ENCODE data around the gene C2orf49. TPM values are rescaled to one million over a fixed set of nuclear protein-coding genes. Genes with fewer than 3 reads are reported as not detected.

Gene C2orf49
- total RNA-seq, 1 donor from 2014 or later, result 21.6 TPM

GRCh38 chr2:105313877-105314276 is 23.5 kb upstream of the C2orf49 start:
- H3K4me3 ChIP-seq (ENCODE audit: insufficient read depth, low read depth, low read length), result no peak overlapping the region
- no peaks in the 10 kb centered on the region for H3K4me1 ChIP-seq (ENCODE audit: insufficient read depth, low read length)
- no peak overlapping the region for H2AFZ ChIP-seq (ENCODE audit: low read depth, low read length)
- no peaks in the 10 kb centered on the region for H3K36me3 ChIP-seq (ENCODE audit: insufficient read depth, low read length)
- no peaks in the 10 kb centered on the region for H3K9me3 ChIP-seq (ENCODE audit: insufficient read depth, low read depth, low read length)
- Mint-ChIP-seq H3K4me1 (ENCODE audit: low read depth, unreplicated experiment) (peaks cover 14% of the 10 kb centered on the region), H3K4me3 (ENCODE audit: unreplicated experiment) (no peak overlapping the region), H3K9me3 (ENCODE audit: unreplicated experiment) (peaks cover 2% of the 10 kb centered on the region), H3K27me3 (ENCODE audit: low read depth, unreplicated experiment) (no peaks in the 10 kb centered on the region), H3K27ac (ENCODE audit: unreplicated experiment) (no peak overlapping the region), H3K36me3 (ENCODE audit: low read depth, unreplicated experiment) (peaks cover 6% of the 10 kb centered on the region)
- peaks cover 43% of the 10 kb centered on the region for H4K20me1 ChIP-seq (ENCODE audit: insufficient read depth, low read length)
- TF ChIP-seq, protein P1, sequence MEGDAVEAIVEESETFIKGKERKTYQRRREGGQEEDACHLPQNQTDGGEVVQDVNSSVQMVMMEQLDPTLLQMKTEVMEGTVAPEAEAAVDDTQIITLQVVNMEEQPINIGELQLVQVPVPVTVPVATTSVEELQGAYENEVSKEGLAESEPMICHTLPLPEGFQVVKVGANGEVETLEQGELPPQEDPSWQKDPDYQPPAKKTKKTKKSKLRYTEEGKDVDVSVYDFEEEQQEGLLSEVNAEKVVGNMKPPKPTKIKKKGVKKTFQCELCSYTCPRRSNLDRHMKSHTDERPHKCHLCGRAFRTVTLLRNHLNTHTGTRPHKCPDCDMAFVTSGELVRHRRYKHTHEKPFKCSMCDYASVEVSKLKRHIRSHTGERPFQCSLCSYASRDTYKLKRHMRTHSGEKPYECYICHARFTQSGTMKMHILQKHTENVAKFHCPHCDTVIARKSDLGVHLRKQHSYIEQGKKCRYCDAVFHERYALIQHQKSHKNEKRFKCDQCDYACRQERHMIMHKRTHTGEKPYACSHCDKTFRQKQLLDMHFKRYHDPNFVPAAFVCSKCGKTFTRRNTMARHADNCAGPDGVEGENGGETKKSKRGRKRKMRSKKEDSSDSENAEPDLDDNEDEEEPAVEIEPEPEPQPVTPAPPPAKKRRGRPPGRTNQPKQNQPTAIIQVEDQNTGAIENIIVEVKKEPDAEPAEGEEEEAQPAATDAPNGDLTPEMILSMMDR (IDR thresholded peaks at IDR 0.05; ENCODE audit: insufficient read depth, low read depth, low read length), result no peak
- TF ChIP-seq EZH2 (IDR thresholded peaks at IDR 0.05; ENCODE audit: insufficient read depth, low read length), result no peak
- no peak overlapping the region for H3K9ac ChIP-seq (ENCODE audit: low read length)
- no peak overlapping the region for H3K4me2 ChIP-seq (ENCODE audit: low read length)
- peaks cover 54% of the 10 kb centered on the region for H3K79me2 ChIP-seq (ENCODE audit: insufficient read depth, low read length)
- no peak for DNase-seq (ENCODE audit: low read depth)
- H3K27ac ChIP-seq (ENCODE audit: low read depth, low read length), result no peak overlapping the region
- FAIRE-seq, result no peak
- no peaks in the 10 kb centered on the region for H3K27me3 ChIP-seq (ENCODE audit: insufficient read depth, low read length)

DNA sequence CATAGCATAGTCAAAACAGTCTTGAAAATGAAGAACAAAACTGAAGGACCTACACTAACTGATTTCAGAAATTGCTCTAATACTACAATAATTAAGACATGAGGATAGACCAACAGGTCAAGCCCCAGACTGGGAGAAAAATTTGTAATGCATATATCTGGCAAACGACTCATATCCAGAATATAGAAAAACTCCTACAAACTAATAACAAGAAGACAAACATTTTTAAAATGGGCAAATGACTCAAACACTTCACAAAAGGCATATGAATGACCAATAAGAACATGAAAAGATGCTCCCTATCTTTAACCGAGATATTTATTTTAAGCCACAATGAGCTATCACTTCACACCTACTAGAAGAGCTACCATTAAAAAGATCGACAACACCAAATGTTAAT is 22.0 kb upstream of the C2orf49 start:
- no peaks in the 10 kb centered on the region for H3K27me3 ChIP-seq (ENCODE audit: insufficient read depth, low read length)
- TF ChIP-seq, protein P1 (IDR thresholded peaks at IDR 0.05; ENCODE audit: insufficient read depth, low read depth, low read length), result no peak
- TF ChIP-seq EZH2 (IDR thresholded peaks at IDR 0.05; ENCODE audit: insufficient read depth, low read length), result no peak
- H3K9me3 ChIP-seq (ENCODE audit: insufficient read depth, low read depth, low read length), result no peaks in the 10 kb centered on the region
- no peak overlapping the region for H3K4me3 ChIP-seq (ENCODE audit: insufficient read depth, low read depth, low read length)
- FAIRE-seq (no peak), DNase-seq (ENCODE audit: low read depth) (no peak)
- peaks cover 33% of the 10 kb centered on the region for H4K20me1 ChIP-seq (ENCODE audit: insufficient read depth, low read length)
- H3K79me2 ChIP-seq (ENCODE audit: insufficient read depth, low read length), result peaks cover 52% of the 10 kb centered on the region
- no peaks in the 10 kb centered on the region for H3K36me3 Mint-ChIP-seq (ENCODE audit: low read depth, unreplicated experiment)
- H3K4me1 Mint-ChIP-seq (ENCODE audit: low read depth, unreplicated experiment), result peaks cover 18% of the 10 kb centered on the region
- no peak overlapping the region for H3K4me3 Mint-ChIP-seq (ENCODE audit: unreplicated experiment)
- H3K27me3 Mint-ChIP-seq (ENCODE audit: low read depth, unreplicated experiment), result no peaks in the 10 kb centered on the region
- no peaks in the 10 kb centered on the region for H3K4me1 ChIP-seq (ENCODE audit: insufficient read depth, low read length)
- no peak overlapping the region for H3K27ac ChIP-seq (ENCODE audit: low read depth, low read length)
- no peak overlapping the region for H3K9ac ChIP-seq (ENCODE audit: low read length)
- H3K27ac Mint-ChIP-seq (ENCODE audit: unreplicated experiment), result no peak overlapping the region
- no peaks in the 10 kb centered on the region for H3K36me3 ChIP-seq (ENCODE audit: insufficient read depth, low read length)
- H3K9me3 Mint-ChIP-seq (ENCODE audit: unreplicated experiment), result no peaks in the 10 kb centered on the region
- H2AFZ ChIP-seq (ENCODE audit: low read depth, low read length), result no peak overlapping the region
- H3K4me2 ChIP-seq (ENCODE audit: low read length), result no peak overlapping the region

GRCh38 chr2:105317937-105318336 is 19.4 kb upstream of the C2orf49 start:
- Histone ChIP-seq H3K27me3 (ENCODE audit: insufficient read depth, low read length) (no peaks in the 10 kb centered on the region), H3K79me2 (ENCODE audit: insufficient read depth, low read length) (peaks cover 66% of the 10 kb centered on the region), H3K27ac (ENCODE audit: low read depth, low read length) (no peak overlapping the region), H4K20me1 (ENCODE audit: insufficient read depth, low read length) (peaks cover 32% of the 10 kb centered on the region), H2AFZ (ENCODE audit: low read depth, low read length) (no peak overlapping the region), H3K4me3 (ENCODE audit: insufficient read depth, low read depth, low read length) (no peak overlapping the region), H3K36me3 (ENCODE audit: insufficient read depth, low read length) (no peaks in the 10 kb centered on the region), H3K4me2 (ENCODE audit: low read length) (no peak overlapping the region), H3K9ac (ENCODE audit: low read length) (no peak overlapping the region), H3K9me3 (ENCODE audit: insufficient read depth, low read depth, low read length) (no peaks in the 10 kb centered on the region), H3K4me1 (ENCODE audit: insufficient read depth, low read length) (peaks cover 4% of the 10 kb centered on the region)
- H3K9me3 Mint-ChIP-seq (ENCODE audit: unreplicated experiment), result no peaks in the 10 kb centered on the region
- no peaks in the 10 kb centered on the region for H3K27me3 Mint-ChIP-seq (ENCODE audit: low read depth, unreplicated experiment)
- TF ChIP-seq, protein P1 (IDR thresholded peaks at IDR 0.05; ENCODE audit: insufficient read depth, low read depth, low read length), result no peak
- TF ChIP-seq EZH2 (IDR thresholded peaks at IDR 0.05; ENCODE audit: insufficient read depth, low read length), result no peak
- FAIRE-seq (no peak), DNase-seq (ENCODE audit: low read depth) (no peak)
- H3K27ac Mint-ChIP-seq (ENCODE audit: unreplicated experiment), result no peak overlapping the region
- H3K4me1 Mint-ChIP-seq (ENCODE audit: low read depth, unreplicated experiment), result peaks cover 34% of the 10 kb centered on the region
- H3K36me3 Mint-ChIP-seq (ENCODE audit: low read depth, unreplicated experiment), result no peaks in the 10 kb centered on the region
- H3K4me3 Mint-ChIP-seq (ENCODE audit: unreplicated experiment), result no peak overlapping the region
